IPS-NIHi7 (cell line): ENCODE results near the gene QRICH1.

ENCODE experiments used
- DNase-seq: peaks from one replicate; pipeline ENCODE4 v3.0.0; 2012; ENCODE audit warnings: mixed read lengths; ENCODE audit errors: extremely low spot score

QRICH1 gene

DNA sequence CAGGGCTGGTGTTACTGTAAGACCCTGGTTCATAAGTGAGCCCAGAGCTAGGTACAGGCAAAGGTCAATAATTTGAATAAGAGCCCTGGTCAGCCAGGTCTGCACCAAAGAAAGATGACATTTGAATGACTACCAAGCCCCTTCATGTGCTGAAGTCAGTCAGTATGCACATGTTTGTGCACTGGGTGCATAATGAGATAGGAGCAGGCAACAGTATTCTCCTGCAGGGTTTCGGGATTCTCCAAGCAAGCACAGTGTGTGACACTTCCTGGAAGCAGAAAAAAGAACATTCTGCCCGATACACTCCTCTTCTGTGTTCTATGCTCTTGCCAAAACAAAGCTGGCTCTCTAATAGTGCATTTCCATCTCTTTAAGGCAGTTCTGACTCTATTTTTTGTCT, 59.2 kb downstream of the QRICH1 start:
- no peak for DNase-seq

DNA sequence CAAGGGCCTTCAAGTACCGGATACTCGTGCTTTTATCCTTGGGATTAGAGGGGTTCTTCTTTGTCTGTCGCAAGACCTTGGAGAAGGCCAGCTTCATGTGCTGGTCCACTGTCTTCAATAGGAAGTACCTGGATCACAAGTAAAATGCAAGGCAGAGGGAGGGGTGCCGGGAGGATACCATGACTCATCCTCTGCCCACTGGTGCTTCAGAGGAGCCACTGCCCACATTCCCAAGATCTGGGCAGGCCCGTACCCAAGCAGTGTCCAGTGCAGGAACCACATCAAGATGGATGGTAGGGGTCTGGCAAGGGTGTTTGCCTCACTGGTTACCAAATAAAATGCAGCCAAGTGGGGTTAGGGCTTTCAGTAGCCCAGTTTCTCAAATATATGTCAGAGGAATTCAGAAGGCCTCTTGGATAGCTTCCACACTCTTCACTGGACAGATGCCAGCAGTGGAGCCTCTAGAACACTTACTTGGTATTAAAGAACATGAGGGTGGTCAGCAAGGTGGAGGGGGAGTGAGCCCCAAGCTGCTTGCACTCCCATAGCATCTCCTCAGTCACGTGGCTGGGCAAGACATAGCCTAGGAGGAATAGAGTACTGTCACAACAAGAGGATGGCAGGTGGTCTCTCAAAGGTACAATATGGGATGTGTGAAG, 61.1 kb downstream of the QRICH1 start:
- DNase-seq, result no peak

DNA sequence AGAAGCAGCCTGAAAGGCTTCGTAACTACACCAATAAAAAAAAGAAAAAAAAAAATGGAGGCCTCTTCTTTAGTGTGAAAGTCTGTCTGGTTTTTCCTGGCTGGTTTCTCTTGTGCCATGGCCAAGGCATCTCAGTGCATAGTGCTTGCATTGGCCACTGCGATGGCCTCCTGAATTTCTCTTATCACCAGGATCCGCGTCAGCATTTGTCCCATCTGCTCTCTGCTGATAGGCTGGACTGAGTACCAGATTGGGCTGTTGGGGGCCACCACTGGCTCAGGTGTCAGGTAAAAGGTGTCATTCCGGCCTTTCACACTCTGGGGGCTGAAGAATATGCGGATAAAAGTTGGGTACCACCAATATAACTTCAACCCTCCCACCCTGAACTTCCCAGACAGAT, 63.5 kb downstream of the QRICH1 start:
- DNase-seq, result no peak

DNA sequence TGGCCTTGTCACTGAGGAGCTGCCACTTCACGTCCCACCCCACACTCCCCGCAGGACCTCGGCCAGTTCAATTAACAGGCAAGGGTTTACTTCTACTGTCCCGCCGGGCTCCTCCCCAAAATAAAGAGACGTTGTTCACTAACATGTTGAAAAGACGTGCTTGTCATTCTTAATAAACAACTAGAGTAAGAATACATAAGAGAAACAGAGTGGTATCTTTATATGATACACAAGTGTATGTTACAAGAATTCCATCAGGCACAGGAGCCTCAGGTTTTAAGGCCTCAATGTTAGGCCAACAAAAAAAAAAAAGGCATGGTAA, 64.3 kb downstream of the QRICH1 start:
- no peak for DNase-seq

DNA sequence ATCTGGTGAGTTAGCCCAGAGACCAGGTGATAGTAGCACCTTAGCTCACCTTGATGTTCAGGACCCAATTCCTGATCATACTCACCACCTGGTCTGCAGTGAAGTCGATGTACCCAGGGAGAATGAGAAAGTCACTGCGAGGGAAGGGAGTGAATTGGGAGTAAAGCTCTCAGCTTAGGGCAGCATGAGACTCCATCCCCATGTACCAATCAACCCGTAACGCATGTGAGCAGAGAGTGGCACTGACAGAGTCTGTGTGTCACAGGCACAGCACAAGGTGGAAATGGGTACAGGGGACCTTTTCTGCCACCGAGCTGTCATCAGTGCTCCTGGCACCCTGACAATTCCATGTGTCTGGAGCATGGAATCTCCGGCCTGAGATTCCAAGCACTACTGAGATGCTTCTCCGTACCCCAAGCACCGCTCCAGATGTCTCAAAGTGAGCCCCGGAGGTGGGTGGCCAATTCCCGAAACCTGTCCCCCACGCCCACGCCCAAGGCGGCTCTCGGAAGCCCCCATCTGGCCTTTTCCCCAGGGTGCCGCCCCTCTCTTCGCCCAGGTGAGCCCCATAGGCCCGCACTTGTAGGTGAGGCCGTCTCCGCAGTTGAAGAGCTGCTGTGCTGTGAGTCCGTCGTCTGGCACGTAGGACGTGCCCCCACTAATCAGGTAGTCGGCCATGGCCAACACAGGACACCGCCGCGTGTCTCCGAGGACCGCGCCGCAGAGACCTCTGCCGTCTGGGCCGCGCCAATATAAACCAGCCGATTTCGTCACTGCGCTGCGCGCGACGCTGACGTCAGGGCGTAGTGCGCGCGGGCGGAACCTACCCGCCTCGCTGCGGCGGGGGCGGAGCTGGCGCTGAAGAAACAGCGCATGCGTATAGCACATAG, 65.0 kb downstream of the QRICH1 start, which contains the start of gene IMPDH2:
Gene IMPDH2, minus strand, starts transcription at position 726 of the 890 bp plus-strand sequence. Its CDS starts 48 bp downstream, at position 678.
- DNase-seq, result peak; percentile 90

DNA sequence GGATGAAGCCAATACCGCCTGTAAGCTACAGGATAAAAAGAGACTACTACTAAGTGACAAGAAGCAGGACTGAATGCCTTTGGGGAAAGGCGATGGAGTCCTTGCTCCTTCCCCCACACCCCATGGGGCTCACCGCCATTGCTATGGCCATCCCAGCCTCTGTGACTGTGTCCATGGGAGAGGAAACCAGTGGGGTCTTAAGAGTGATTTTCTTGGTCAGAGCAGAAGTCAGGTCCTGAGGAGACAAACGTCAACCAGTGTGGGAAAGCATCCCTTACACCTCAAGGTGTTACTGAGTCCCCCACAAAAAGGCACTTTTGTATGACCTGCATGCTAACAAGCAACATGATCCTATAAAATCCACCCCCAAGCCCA, 65.6 kb downstream of the QRICH1 start:
- DNase-seq, result no peak

DNA sequence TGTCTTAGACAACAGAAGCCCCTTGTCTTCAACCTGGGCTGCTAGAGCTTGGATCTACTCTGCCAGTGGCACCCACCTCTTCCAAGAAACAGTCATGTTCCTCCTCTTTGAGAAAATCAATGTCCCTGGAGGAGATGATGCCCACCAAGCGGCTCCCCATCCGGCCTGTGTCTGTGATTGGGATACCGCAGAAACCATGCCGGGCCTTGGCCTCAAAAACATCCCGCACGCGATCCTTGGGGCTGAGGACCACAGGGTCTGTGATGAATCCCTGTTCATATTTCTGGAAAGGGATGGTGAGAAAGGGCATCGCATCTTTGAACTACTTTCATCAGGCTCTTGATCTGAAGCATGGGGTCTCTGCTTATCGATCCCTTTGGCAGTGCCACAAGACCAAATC, 66.2 kb downstream of the QRICH1 start:
- no peak for DNase-seq

DNA sequence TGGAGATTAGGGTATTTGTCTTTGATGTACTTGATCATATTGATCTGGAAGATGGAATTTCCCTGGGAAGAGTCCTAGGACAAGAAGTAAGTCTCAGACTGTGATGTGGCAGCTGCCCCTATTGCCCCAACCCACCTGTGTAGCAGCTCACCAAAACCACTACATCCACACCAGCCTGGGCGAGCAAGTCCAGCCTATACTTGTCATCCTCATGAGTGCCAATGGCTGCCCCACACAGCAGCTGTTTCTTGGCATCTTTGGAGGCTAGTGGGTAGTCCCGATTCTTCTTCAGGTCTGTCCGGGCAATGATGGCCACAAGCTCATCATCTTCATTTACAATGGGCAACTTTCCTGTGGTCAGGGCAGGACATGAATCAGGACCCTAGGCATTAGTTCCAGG, 67.3 kb downstream of the QRICH1 start:
- DNase-seq, result no peak

DNA sequence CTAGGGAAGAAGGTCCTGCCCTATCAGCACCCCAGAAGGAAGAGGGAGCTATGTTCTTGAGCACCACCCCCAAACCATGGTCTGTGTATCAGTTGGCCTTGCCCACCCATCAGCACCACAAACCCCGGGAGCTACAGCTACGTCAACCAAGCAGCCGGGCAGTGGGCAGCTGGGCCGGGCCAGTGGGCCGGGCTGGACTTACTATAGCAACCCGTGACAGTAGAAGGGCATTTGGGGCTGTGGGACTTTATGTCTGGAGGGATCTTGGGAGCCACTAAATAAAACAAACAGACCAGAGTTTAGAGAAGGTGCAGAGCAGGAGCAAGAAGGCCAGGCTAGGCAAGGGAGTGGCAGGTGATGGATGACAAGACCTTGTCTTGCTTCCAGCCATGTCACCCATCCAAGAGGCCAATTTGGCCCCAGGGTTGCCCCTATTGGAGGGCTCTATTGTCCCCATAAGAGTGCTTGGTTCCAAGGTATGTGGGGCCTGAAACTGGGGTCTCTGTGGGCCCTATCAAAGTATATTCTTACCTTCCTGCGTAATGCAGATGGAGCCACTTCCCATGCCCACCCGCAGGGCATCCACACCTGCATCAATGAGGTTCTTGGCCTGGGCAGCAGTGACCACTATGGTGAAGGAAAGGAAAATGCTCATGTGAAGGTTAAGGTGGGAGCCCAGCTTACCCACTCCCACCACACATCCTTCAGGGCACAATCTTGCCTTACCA, 67.9 kb downstream of the QRICH1 start:
- no peak for DNase-seq

DNA sequence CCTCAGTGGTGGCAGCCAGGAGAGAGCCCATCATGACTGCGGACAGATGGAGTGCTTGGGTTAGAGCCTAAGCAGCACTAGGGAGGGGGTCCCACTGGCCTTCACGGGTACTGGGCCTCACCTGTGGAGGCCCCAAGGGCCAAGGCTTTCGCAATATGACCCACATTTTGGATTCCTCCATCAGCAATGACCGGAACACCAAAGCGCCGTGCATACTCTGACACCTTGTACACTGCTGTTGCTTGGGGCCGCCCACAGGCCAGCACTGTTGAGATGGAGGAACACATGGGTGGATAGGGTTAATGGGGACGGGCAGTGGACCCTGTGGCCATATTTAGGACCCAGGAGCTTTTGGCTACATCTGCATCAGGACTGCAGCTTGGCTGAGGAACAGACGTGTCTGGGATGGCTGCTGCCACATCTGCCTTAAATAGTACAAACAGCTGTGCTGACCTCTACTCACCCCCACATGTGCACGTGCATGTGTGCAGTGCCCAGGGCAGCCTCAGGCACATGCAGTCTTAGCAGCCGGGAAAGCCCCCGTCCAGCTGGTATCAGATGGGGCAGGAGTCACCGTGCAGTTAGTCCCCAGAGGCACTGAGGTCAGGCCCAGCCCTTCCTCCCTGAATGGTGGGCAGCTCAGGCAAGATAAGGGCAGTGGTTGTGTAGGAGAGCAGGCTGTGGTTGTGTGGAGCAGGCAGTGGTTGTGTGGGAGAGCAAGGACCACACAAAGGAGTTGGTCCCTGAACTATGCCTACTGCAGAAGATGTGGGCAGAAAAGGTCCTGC, 68.7 kb downstream of the QRICH1 start:
- DNase-seq, result no peak

DNA sequence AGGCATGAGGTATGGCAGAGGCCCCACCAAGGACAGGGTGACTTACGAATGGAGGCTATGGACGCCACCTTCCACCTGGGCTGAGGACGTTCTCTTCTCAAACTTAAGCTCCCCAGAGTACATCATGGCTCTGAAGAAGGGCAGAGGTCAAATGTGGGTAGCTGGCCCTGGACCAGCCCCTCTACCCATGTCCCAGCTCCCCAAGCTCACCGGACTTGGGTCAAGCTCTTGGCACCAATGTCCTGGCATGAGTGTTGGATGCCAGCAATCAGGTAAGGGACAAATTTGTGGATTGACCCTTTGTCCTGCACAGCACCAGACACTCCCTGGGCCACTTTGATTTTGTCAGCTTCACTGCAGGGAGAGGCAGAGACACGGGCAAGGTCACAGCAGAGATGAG, 69.4 kb downstream of the QRICH1 start:
- no peak for DNase-seq

DNA sequence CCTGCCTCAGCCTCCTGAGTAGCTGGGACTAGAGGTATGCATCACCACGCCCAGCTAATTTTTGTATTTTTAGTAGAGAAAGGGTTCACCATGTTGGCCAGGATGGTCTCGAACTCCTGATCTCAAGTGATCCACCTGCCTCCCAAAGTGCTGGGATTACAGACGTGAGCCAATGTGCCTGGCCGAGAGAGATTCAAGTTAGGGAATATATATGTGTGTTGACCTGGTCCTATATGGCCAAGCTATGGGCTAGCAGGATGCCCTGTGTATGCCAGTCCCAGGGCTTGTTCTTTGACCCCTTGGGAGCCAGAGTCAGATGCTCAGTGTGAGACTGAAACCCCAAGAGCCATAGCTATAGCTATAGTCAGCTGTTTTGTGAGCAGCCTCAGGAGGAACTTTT, 70.1 kb downstream of the QRICH1 start:
- DNase-seq, result no peak

DNA sequence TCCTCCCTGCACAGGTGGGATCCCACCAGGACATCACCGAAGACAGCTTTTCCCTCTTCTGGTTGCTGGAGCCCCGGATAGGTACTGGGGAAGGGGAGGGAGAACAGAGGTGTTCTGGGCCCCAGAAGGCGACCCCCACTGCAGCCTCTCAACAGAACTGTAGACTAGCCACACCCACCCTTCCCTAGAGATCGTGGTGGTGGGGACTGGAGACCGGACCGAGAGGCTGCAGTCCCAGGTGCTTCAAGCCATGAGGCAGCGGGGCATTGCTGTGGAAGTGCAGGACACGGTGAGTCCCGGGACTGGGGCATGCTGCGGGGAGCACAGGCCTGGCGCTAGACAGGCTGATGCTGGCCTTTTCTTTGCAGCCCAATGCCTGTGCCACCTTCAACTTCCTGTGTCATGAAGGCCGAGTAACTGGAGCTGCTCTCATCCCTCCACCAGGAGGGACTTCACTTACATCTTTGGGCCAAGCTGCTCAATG, 71.1 kb downstream of the QRICH1 start:
- DNase-seq, result no peak

DNA sequence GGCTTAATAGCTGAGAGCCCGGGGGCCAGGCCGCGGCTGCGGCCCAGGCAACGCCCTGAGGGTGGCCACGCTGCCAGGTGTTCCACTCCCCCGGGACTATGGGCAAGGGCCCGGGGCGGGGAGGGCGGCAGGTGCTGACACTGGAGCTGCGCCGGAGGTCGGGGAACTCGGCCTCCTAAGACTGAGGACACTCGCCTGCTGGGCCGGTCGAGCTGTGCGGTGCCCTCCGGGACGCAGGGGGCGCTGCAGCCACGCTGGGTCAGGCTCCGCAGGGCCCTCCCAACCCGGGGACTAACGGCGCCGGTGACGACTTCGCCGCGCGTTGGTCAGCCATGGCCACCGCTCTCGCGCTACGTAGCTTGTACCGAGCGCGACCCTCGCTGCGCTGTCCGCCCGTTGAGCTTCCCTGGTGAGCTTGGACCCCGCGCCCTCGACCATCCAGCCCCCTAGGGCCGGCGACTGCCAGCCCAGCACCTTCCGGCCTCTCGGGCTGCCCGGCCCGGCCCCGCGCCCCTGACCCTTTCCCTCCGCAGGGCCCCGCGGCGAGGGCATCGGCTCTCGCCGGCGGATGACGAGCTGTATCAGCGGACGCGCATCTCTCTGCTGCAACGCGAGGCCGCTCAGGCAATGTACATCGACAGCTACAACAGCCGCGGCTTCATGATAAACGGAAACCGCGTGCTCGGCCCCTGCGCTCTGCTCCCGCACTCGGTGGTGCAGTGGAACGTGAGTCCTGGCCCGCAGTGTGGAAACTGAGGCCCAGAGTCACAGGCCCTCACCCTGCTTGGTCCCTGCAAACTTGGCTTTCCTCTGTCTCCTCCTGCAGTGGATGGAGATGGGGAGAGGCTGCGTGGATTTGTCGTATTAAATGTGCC, 71.8 kb downstream of the QRICH1 start, which contains the start of gene NDUFAF3:
Gene NDUFAF3, plus strand, starts transcription at position 309 of the 875 bp plus-strand sequence. Its CDS starts 24 bp downstream, at position 333.
- DNase-seq, result peak; percentile 88

DNA sequence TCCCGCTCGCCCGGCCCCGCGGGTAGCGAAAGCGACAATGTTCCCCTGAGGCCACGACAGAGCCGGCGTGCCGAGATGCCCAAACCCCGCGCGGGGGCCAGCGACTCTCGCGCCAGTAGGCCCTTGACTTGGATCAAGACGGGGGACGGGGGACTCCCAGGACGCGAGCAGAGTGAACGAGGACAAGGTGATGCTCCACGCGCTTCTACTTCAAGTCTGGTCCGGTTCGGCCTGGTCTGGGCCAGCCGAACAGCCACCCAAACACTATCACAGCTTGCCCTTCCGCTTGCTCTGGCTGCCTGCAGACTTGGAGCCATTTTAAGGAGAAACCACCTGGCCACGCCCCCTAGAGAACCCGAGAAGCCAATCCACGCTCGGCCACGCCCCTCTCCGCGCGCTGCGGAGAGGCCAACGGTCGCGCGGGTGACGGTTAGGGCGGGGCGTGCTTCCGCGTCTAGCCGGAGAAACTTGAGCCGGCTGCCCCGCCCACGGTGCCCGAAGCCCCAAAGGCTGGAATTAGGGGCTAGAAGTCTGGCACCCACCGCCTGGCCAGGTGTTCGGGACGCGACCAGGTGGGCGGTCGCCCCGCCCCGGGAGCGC, 72.6 kb downstream of the QRICH1 start:
- DNase-seq, result peak; percentile 88

DNA sequence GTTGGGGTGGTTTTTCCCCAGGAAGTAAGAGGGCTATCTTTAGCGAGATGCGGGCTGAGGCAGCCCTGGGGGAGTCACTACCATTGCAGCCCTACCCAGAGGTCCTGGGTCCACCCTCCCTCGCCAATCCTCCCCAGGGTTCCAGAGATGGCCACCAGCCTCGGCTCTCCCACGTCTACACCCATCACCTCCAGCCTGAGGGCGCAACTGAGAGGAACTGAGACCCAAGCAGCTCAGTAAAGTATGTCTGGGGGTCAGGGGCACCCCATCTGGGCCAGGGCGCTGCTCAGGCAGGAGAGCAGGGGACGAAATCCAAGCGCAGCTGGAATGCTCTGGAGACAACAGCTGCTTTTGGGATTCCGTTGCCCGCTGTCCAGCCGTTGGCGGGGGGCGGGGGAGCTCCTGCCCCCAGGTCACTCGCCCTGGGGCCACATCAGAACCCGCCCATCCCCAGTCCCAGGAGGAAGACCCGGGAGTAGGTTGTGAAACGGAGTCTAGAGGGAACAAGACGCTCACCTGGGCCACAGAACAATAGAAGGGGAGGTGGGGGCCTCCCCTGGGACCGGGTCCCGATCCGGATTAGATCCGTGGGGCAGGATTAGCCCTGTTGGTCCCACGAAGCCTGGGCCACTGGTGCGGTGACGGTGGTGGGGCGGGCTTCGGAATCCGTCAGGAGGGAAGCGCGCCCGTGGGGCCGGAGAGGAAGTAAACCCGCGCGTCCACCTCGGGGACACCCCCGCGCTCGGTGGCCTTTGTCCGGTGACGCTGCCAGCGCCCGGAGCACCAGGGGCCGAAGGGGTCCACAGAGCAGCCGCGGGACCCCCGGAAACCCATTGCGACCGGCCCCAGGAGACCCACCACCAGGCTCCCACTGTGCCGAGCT, 73.3 kb downstream of the QRICH1 start:
- DNase-seq, result no peak

DNA sequence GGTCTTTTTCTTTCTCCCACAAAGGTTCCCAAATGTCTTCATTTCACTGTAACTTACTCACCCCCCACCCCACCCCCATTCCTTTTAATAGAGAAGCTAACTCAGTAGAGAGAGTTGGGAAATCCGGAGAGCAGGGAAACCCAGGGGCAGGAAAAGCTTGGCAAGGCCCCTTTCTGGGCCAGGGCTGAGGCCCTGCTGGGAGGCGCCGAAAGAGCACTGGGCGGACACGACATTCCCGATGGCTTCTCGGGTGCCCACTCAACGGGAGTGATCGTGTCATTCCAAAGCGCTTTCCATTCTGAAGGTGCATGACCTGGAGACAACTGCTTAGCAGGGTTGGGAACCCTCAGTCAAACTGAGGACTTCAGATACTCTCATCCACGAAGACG, 73.9 kb downstream of the QRICH1 start:
- no peak for DNase-seq

DNA sequence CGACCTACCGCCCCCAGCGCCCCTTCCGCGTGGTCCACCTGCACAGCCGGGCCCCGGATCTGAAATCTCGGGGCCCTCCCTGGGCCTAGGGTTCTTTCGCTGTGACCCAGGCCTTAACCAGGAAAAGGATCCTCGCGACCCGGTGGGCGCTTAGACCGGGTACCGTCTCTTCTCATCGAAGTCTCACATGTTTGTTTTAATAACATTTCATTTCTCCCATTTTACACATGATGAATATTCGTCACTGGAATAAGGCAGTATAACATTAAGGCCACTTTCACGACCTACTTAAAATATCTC, 75.2 kb downstream of the QRICH1 start:
- DNase-seq, result no peak

DNA sequence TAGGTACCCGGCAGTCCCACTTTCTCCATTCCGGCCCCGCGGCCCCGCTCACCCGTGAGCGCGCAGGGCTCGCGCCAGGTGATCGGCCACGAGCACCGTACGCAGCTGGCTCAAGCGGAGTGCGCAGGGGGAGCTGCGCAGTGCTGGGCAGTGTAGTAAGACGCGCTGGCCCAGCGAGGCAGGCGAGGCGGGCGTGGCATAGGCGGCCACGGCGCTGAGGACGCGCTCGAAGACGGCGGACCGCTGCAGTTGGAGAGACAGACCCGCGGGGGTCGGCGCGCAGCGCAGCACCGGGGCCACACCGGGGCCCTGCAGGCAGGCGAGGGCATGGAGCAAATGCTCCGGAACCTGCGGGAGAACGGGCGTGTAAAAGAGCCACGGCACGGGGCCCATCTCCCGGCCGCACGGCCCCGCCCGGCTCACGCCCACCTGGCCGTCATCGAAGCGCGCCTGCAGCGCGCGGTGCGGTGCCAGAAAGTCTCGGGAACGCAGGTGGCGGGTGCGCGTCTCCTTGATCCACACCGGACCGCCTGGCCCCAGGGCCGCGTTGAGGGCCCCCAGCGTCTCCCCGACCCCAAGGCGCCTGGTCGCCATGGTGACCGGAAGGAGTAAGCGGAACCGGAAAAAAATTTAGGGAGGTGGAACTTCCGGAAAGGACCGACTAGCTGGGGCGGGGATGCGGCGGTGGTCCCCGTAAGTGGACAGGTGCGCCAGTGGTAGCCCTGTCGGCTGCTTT, 75.7 kb downstream of the QRICH1 start, which contains the start of gene DALRD3:
Gene DALRD3, minus strand, starts transcription at position 610 of the 736 bp plus-strand sequence. Its CDS starts 16 bp downstream, at position 594.
- DNase-seq, result peak; percentile 71
